Stimulated activated naive CD8-positive, alpha-beta T cell treated with anti-CD3 and anti-CD28 coated beads, Interleukin-15, amount 100 ng/mL, for 72 hours (primary cell): ENCODE results near the gene BTC.

Source experiments
- ATAC-seq: fragments of 150-1000 bp; cut with Tn5 transposase; 2 replicates; pipeline ENCODE4 v1.10.0; 2021; ENCODE audit warnings: mild to moderate bottlenecking, moderate library complexity
- DNase-seq, 2 donors: peaks; one replicate each; pipeline ENCODE4 v3.0.0; 2021 to 2022
- H3K27ac Mint-ChIP-seq, 2 donors: one replicate each; pipeline ENCODE4 v1.8.0; 2022; ENCODE audit warnings: mild to moderate bottlenecking in 2 of 2, mixed read lengths in 2 of 2, moderate library complexity in 2 of 2
- H3K27me3 Mint-ChIP-seq: one replicate; pipeline ENCODE4 v1.8.0; 2022; ENCODE audit warnings: mixed read lengths
- H3K4me1 Mint-ChIP-seq: one replicate; pipeline ENCODE4 v1.8.0; 2022; ENCODE audit warnings: mild to moderate bottlenecking, mixed read lengths
- H3K4me3 Mint-ChIP-seq, 2 donors: one replicate each; pipeline ENCODE4 v1.8.0; 2022; ENCODE audit warnings: mild to moderate bottlenecking in 2 of 2, mixed read lengths in 2 of 2, moderate library complexity in 1 of 2
- H3K9me3 Mint-ChIP-seq, 2 donors: one replicate each; pipeline ENCODE4 v1.8.0; 2022; ENCODE audit warnings: mixed read lengths in 2 of 2

The BTC gene

GRCh38 chr4:74772783-74773182 is 21.5 kb downstream of the BTC start:
- no peak overlapping the region for H3K4me3 Mint-ChIP-seq
- no peaks in the 10 kb centered on the region for H3K27me3 Mint-ChIP-seq
- ATAC-seq: no peak
- no peaks in the 10 kb centered on the region for H3K9me3 Mint-ChIP-seq
- H3K27ac Mint-ChIP-seq: no peak overlapping the region
- no peak for DNase-seq
- no peaks in the 10 kb centered on the region for H3K4me1 Mint-ChIP-seq

DNA sequence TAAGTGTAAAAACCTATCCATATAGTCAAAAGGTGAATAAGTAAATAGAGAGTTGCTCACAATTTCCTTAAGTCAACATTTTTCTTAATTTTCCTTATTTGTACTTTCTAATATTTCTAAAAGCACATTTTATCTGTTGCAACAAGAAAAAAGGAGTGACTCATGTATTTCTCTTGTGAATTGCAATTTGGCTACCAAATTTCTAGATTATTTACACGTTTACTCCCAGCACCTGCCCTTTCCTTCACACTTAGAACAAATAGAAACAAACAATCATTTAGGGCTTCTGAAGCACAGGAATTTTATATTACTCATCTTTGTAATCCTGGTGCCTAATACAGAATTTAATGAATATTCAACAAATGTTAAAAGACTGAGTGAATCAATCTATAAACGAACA is 22.2 kb downstream of the BTC start:
- Mint-ChIP-seq H3K9me3 (no peaks in the 10 kb centered on the region), H3K27me3 (no peaks in the 10 kb centered on the region), H3K27ac (no peak overlapping the region), H3K4me3 (no peak overlapping the region), H3K4me1 (no peaks in the 10 kb centered on the region)
- DNase-seq (no peak), ATAC-seq (no peak)

GRCh38 chr4:74770226-74770910 is 24.0 kb downstream of the BTC start:
- no peak for ATAC-seq
- Mint-ChIP-seq H3K27ac (no peak overlapping the region), H3K4me1 (no peaks in the 10 kb centered on the region), H3K27me3 (no peaks in the 10 kb centered on the region), H3K4me3 (no peak overlapping the region), H3K9me3 (peaks cover 0 to 4% of the 10 kb centered on the region in 2 donors)
- DNase-seq: no peak

- Mint-ChIP-seq H3K4me3 (no peak overlapping the region), H3K9me3 (peaks cover 0 to 4% of the 10 kb centered on the region in 2 donors), H3K27me3 (no peaks in the 10 kb centered on the region), H3K27ac (no peak overlapping the region), H3K4me1 (no peaks in the 10 kb centered on the region)
- no peak for DNase-seq
- ATAC-seq: no peak
Measured at GRCh38 chr4:74768857-74769525, 25.3 kb downstream of the BTC start.

DNA sequence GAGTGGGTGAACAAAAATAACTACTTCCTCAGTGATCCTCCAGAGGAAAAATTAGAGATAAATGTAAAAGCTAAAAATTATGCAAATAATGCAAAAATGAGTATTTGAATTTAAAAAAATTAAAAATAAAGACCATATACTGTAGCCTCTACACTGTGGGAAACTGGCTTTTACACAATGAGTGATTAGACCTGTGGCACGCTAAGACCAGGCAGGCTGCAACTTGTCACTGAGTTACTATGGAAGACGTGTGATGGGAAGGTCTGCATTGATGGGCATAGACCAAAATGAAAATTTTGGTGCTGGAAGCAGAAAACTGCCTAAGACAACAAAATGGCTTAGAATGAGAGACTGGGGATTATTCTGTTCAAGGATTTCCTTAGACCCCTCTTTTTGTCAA is 30.2 kb downstream of the BTC start:
- ATAC-seq: no peak
- H3K27me3 Mint-ChIP-seq: no peaks in the 10 kb centered on the region
- no peak overlapping the region for H3K27ac Mint-ChIP-seq
- H3K4me1 Mint-ChIP-seq: no peaks in the 10 kb centered on the region
- DNase-seq: no peak
- H3K4me3 Mint-ChIP-seq: no peak overlapping the region
- peaks cover 0 to 4% of the 10 kb centered on the region in 2 donors for H3K9me3 Mint-ChIP-seq

DNA sequence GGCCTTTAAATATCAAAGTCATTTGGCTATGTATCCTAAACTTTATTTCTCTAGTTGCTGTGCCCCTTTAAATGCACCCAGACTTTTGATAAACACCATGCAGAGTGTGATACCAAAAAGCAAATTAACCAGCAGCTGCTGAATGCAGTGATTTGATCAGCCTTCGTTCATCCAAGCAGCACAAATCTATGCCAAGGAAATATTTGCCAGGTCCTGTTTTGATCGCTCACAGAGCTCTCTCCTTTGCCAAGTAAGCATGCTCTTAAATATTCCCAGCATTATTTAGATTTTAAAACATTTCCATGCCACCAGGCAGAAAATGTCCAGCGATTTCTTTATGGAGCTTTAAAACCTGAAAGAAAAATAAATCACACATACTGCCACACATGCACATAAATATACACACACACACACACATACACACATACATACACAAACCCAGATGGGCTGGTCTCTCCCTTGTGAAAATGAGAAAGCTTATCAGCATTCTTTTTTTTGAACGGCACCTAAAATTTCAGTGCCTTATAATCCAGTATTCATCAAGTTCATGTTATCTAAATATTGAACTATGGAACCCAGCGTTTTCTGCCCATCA is 35.7 kb downstream of the BTC start:
- H3K4me1 Mint-ChIP-seq: no peaks in the 10 kb centered on the region
- H3K27me3 Mint-ChIP-seq: no peaks in the 10 kb centered on the region
- H3K27ac Mint-ChIP-seq: no peak overlapping the region
- H3K9me3 Mint-ChIP-seq: no peaks in the 10 kb centered on the region
- no peak overlapping the region for H3K4me3 Mint-ChIP-seq
- no peak for DNase-seq
- no peak for ATAC-seq

DNA sequence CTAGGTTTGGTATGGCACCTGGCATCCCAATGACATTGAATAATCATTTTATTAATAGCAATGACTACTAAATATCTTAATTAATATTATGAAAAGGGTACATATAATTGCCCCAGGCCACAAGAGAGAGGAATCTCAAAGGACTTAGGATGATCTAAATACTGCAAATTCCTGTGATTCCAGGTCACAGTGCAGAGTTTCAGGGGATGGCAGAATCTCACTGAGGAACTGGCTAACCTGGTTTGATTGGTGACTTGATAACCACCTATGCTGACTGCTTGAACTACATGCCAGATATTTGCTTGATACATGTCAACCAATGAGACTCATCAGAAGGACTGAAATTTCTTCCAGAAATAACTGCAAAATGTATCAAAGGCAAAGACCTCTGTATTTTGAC is 37.2 kb downstream of the BTC start:
- Mint-ChIP-seq H3K4me3 (no peak overlapping the region), H3K4me1 (no peaks in the 10 kb centered on the region), H3K27me3 (no peaks in the 10 kb centered on the region), H3K27ac (no peak overlapping the region), H3K9me3 (no peaks in the 10 kb centered on the region)
- no peak for DNase-seq
- ATAC-seq: no peak

DNA sequence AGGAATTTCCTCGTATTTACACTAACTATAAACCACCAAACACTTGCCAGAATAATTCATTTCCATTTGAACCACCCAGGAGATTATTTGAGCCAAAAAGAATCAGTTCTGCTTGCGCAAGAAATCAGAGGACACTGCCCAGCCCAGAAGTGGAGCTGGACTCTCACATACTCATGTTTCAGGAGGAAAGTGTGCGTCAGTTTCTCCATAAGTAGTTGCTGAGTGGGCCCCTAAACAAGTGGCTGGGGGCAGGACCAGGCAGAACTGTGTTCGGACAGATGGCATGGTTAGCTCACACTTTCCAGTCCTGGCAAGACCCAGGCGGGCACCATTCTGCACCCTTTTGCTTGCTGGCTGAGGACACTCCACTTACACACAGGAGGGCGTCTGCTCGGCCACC is 38.8 kb downstream of the BTC start:
- Mint-ChIP-seq H3K27ac (peak overlapping the region in 1 of 2 donors; percentile 42), H3K27me3 (peaks cover 8% of the 10 kb centered on the region), H3K4me1 (no peaks in the 10 kb centered on the region), H3K4me3 (no peak overlapping the region), H3K9me3 (no peaks in the 10 kb centered on the region)
- DNase-seq: no peak
- ATAC-seq: no peak

DNA sequence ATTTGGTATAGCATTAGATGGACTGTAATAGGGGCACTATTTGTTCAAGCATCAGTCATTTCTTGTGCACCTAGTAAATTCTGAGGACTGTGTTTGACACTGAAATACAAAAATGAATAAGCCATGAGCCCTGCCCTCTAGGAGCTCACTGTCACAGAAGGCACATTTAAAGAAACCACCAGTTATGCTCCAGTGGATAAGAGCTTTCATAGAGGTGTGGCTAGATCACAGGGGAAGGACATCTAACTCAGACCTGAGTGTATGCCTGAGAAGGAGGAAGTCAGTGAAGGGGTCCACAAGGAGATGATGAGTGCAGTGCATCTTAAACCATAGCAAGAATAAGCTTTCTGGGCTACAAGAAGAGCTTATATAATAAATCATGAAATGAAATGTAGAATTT is 40.1 kb downstream of the BTC start:
- no peaks in the 10 kb centered on the region for H3K9me3 Mint-ChIP-seq
- no peaks in the 10 kb centered on the region for H3K4me1 Mint-ChIP-seq
- H3K27ac Mint-ChIP-seq: peak overlapping the region in 1 of 2 donors; percentile 4
- ATAC-seq (no peak), DNase-seq (no peak)
- H3K4me3 Mint-ChIP-seq: no peak overlapping the region
- peaks cover 8% of the 10 kb centered on the region for H3K27me3 Mint-ChIP-seq

DNA sequence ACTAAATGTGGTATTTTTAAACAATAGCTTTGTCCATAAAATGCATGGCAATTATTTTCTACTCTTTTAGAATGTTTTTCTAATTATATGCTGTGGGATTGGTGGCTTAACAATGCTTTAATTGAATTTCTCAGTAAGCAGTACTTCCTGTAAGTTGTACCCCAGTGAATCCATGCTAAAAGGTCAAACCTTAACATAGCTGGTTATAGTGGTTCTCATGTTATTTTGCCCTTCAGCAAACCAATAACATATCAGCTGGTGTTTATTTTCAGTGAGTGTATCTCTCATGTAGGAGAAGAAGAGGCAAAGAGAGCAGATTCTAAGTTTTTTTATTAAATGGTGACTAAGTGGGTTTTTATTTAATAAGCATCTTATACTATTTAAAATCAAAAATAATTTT is 41.5 kb downstream of the BTC start:
- DNase-seq (no peak), ATAC-seq (no peak)
- Mint-ChIP-seq H3K27me3 (peaks cover 8% of the 10 kb centered on the region), H3K27ac (no peak overlapping the region), H3K9me3 (no peaks in the 10 kb centered on the region), H3K4me1 (no peaks in the 10 kb centered on the region), H3K4me3 (no peak overlapping the region)

- Mint-ChIP-seq H3K27me3 (peaks cover 15% of the 10 kb centered on the region), H3K27ac (no peak overlapping the region), H3K9me3 (no peaks in the 10 kb centered on the region), H3K4me3 (no peak overlapping the region), H3K4me1 (no peaks in the 10 kb centered on the region)
- ATAC-seq (no peak), DNase-seq (no peak)
Measured at GRCh38 chr4:74751856-74752255, 42.5 kb downstream of the BTC start.

DNA sequence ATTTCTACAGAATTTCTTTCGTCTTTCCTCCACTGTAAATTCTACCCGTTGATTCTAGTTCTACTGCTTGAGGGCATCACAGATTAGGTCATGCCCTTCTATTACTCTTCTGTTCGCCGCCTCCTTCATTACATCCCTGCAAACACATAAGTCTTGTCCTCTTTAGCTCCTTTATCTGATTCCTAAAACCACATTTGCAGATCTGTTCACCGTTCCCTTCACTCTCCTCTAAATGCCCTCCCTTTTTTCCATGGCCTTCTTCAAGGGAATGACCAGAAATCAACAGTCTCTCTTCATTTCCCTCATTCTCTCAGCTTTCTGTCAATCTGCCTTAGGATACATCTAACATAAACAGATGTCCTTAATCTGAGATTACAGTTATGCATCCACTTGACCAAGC is 43.1 kb downstream of the BTC start:
- DNase-seq: no peak
- peaks cover 15% of the 10 kb centered on the region for H3K27me3 Mint-ChIP-seq
- ATAC-seq: no peak
- no peaks in the 10 kb centered on the region for H3K4me1 Mint-ChIP-seq
- H3K9me3 Mint-ChIP-seq: no peaks in the 10 kb centered on the region
- no peak overlapping the region for H3K27ac Mint-ChIP-seq
- no peak overlapping the region for H3K4me3 Mint-ChIP-seq

DNA sequence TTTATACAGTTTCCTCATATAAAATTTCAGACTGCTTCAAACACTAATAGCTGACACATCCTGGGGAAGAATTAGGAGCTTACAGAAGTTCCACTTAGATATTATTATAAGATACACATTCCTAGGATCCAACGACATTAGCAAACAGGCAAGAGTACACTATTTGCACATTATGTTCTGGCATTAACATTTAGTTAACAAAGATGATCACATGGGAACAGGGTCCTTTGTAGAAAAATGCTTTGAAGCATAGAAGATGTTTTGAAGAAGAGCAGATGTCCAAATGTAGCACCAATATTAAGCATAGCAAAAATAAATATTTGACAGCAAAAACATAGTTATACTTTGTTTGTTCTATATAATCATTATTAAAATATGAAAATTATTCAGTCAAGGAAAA is 52.1 kb downstream of the BTC start:
- DNase-seq: no peak
- H3K27ac Mint-ChIP-seq: no peak overlapping the region
- ATAC-seq: no peak
- no peaks in the 10 kb centered on the region for H3K4me1 Mint-ChIP-seq
- peaks cover 3% of the 10 kb centered on the region for H3K27me3 Mint-ChIP-seq
- no peak overlapping the region for H3K4me3 Mint-ChIP-seq
- no peaks in the 10 kb centered on the region for H3K9me3 Mint-ChIP-seq

- no peaks in the 10 kb centered on the region for H3K27me3 Mint-ChIP-seq
- ATAC-seq (no peak), DNase-seq (no peak)
- H3K9me3 Mint-ChIP-seq: no peaks in the 10 kb centered on the region
- H3K27ac Mint-ChIP-seq: no peak overlapping the region
- no peak overlapping the region for H3K4me3 Mint-ChIP-seq
- no peaks in the 10 kb centered on the region for H3K4me1 Mint-ChIP-seq
Measured at GRCh38 chr4:74738464-74739143, 55.7 kb downstream of the BTC start.

GRCh38 chr4:74734995-74735394 is 59.3 kb downstream of the BTC start:
- Mint-ChIP-seq H3K4me1 (no peaks in the 10 kb centered on the region), H3K27me3 (no peaks in the 10 kb centered on the region), H3K27ac (no peak overlapping the region), H3K4me3 (no peak overlapping the region), H3K9me3 (no peaks in the 10 kb centered on the region)
- ATAC-seq: no peak
- no peak for DNase-seq

DNA sequence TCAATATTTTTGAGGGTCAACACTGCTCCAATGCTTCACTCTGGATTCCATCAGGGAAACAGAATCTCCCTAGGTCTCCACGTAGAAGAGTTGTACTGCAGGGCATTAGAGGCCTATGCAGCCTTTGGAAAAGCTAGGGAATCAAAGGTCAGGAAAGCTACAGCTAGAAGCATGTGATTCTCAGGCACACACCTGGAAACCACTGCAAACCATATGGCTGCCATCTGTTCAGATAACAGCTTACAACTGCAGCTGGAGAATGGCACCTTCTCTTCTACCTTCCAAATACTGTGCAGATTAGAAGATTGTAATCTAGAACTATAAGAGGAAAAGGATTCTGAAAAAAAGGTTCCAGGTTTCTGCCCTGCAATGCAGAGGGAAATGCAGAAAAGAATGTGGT is 60.6 kb downstream of the BTC start:
- no peak overlapping the region for H3K4me3 Mint-ChIP-seq
- no peak overlapping the region for H3K27ac Mint-ChIP-seq
- DNase-seq: no peak
- no peaks in the 10 kb centered on the region for H3K9me3 Mint-ChIP-seq
- ATAC-seq: no peak
- H3K4me1 Mint-ChIP-seq: no peaks in the 10 kb centered on the region
- H3K27me3 Mint-ChIP-seq: peaks cover 1% of the 10 kb centered on the region
